Naive thymus-derived CD8-positive, alpha-beta T cell (primary cell): ENCODE data around the gene CSNK2A2. TPM values are rescaled to one million over a fixed set of nuclear protein-coding genes. Genes with fewer than 3 reads are reported as not detected.

ENCODE experiments used
- ATAC-seq, 2 donors: fragments of 150-1000 bp; cut with Tn5 transposase in 1 of 2; sonication (Bioruptor Pico), chemical (Tn5 transposase) in 1 of 2; 1 replicate in 1 of 2; 2 replicates in 1 of 2; pipeline ENCODE4 v1.10.0; 2021; ENCODE audit warnings: mild to moderate bottlenecking in 2 of 2, moderate library complexity in 2 of 2
- POLR2A ChIA-PET: fragments of 350-600 bp; sonication (Branson Sonifier 250); formaldehyde crosslinking; loops from one replicate; lab custom pipeline; 2021; ENCODE audit warnings: antibody characterized with exemption; lab: Charles Lee
- DNase-seq, 10 donors: peaks; one replicate each; pipeline versions ENCODE4 v3.0.0 to v3.0.0-alpha.2; 2020 to 2022
- H3K27ac Mint-ChIP-seq, 10 donors: one replicate each; pipeline ENCODE4 v1.8.0; 2020 to 2022; ENCODE audit warnings: mild to moderate bottlenecking in 10 of 10, mixed read lengths in 10 of 10, moderate library complexity in 4 of 10, inconsistent platforms in 1 of 10
- H3K27me3 Mint-ChIP-seq, 5 donors: one replicate each; pipeline ENCODE4 v1.8.0; 2021 to 2022; ENCODE audit warnings: mixed read lengths in 5 of 5
- H3K36me3 Mint-ChIP-seq, 3 donors: one replicate each; pipeline ENCODE4 v1.8.0; 2020 to 2022; ENCODE audit warnings: mixed read lengths in 3 of 3, mild to moderate bottlenecking in 2 of 3, inconsistent platforms in 1 of 3
- H3K4me1 Mint-ChIP-seq, 4 donors: one replicate each; pipeline ENCODE4 v1.8.0; 2021 to 2022; ENCODE audit warnings: mixed read lengths in 4 of 4
- H3K4me3 Mint-ChIP-seq, 10 donors: one replicate each; pipeline ENCODE4 v1.8.0; 2020 to 2022; ENCODE audit warnings: mild to moderate bottlenecking in 10 of 10, mixed read lengths in 10 of 10, moderate library complexity in 6 of 10, inconsistent platforms in 1 of 10
- H3K9me3 Mint-ChIP-seq, 9 donors: one replicate each; pipeline ENCODE4 v1.8.0; 2020 to 2022; ENCODE audit warnings: mixed read lengths in 9 of 9, mild to moderate bottlenecking in 3 of 9, inconsistent platforms in 1 of 9, moderate library complexity in 1 of 9
- polyA plus RNA-seq, 3 donors: library from polyadenylated mRNA; unstranded; fragments of 300-500 nt; fragmentation: Illumina TruSeq; gene quantifications; one replicate each; pipeline ENCODE4 v1.2.3, GENCODE V29; 2021
- total RNA-seq, 8 experiments: library from RNA in 2 of 8; stranded (reverse) in 2 of 8; gene quantifications; one replicate each; pipeline ENCODE4 v1.2.3 and lab custom pipeline; 2021 to 2026

CSNK2A2 gene
- total and polyA plus RNA-seq, 5 experiments from 2014 or later = 3.5 to 65.8 (median 12.5) TPM

- Mint-ChIP-seq H3K36me3 (peaks cover 0 to 20% (median 13%) of the 10 kb centered on the region in 3 donors), H3K4me3 (no peak overlapping the region), H3K4me1 (no peaks in the 10 kb centered on the region), H3K9me3 (peaks cover 0 to 35% (median 6%) of the 10 kb centered on the region in 9 donors), H3K27ac (no peak overlapping the region), H3K27me3 (peaks cover 13 to 29% (median 22%) of the 10 kb centered on the region in 5 donors)
- ATAC-seq = no peak
- no peak for DNase-seq
- POLR2A ChIA-PET = no interaction called here
These were observed 20.9 kb upstream of the CSNK2A2 start for GRCh38 chr16:58218786-58219185.

GRCh38 chr16:58217311-58217925 lies 19.5 kb upstream of the CSNK2A2 start:
- Mint-ChIP-seq H3K27ac (no peak overlapping the region), H3K27me3 (peaks cover 13 to 36% (median 27%) of the 10 kb centered on the region in 5 donors)
- no peak for DNase-seq

GRCh38 chr16:58212824-58213655 lies 15.1 kb upstream of the CSNK2A2 start:
- H3K9me3 Mint-ChIP-seq = peaks cover 0 to 21% (median 0%) of the 10 kb centered on the region in 9 donors
- peaks cover 0 to 1% (median 0%) of the 10 kb centered on the region in 4 donors for H3K4me1 Mint-ChIP-seq
- ATAC-seq (no peak), DNase-seq (no peak)
- peaks cover 0 to 14% (median 8%) of the 10 kb centered on the region in 3 donors for H3K36me3 Mint-ChIP-seq
- H3K4me3 Mint-ChIP-seq = no peak overlapping the region
- peaks cover 14 to 61% (median 43%) of the 10 kb centered on the region in 5 donors for H3K27me3 Mint-ChIP-seq
- POLR2A ChIA-PET = no interaction called here
- no peak overlapping the region for H3K27ac Mint-ChIP-seq

More at GRCh38 chr16:58217311-58217925, 19.5 kb upstream of the CSNK2A2 start:
- Mint-ChIP-seq H3K4me3 (no peak overlapping the region), H3K9me3 (peaks cover 0 to 35% (median 6%) of the 10 kb centered on the region in 9 donors), H3K4me1 (no peaks in the 10 kb centered on the region), H3K36me3 (peaks cover 0 to 20% (median 13%) of the 10 kb centered on the region in 3 donors)
- POLR2A ChIA-PET = no interaction called here
- ATAC-seq = no peak

- ATAC-seq (no peak), DNase-seq (no peak)
- Mint-ChIP-seq H3K4me3 (no peak overlapping the region), H3K4me1 (peaks cover 0 to 1% (median 0%) of the 10 kb centered on the region in 4 donors), H3K36me3 (peaks cover 0 to 6% (median 3%) of the 10 kb centered on the region in 3 donors), H3K9me3 (peaks cover 0 to 12% (median 0%) of the 10 kb centered on the region in 9 donors), H3K27ac (no peak overlapping the region), H3K27me3 (peaks cover 12 to 68% (median 34%) of the 10 kb centered on the region in 5 donors)
- POLR2A ChIA-PET = no interaction called here
These were observed 13.9 kb upstream of the CSNK2A2 start for GRCh38 chr16:58211846-58212245.

- no peak for ATAC-seq
- peaks cover 12 to 70% (median 31%) of the 10 kb centered on the region in 5 donors for H3K27me3 Mint-ChIP-seq
- POLR2A ChIA-PET = no interaction called here
These were observed 13.3 kb upstream of the CSNK2A2 start for GRCh38 chr16:58211245-58211644.

GRCh38 chr16:58205276-58206036 lies 7.5 kb upstream of the CSNK2A2 start:
- POLR2A ChIA-PET = no interaction called here
- Mint-ChIP-seq H3K9me3 (no peaks in the 10 kb centered on the region), H3K27me3 (peaks cover 2 to 32% (median 15%) of the 10 kb centered on the region in 5 donors), H3K27ac (no peak overlapping the region), H3K4me1 (peaks cover 0 to 1% (median 0%) of the 10 kb centered on the region in 4 donors), H3K4me3 (no peak overlapping the region), H3K36me3 (no peaks in the 10 kb centered on the region)
- DNase-seq = no peak
- no peak for ATAC-seq

More at GRCh38 chr16:58211245-58211644, 13.3 kb upstream of the CSNK2A2 start:
- Mint-ChIP-seq H3K9me3 (peaks cover 0 to 6% (median 0%) of the 10 kb centered on the region in 9 donors), H3K4me3 (no peak overlapping the region), H3K36me3 (peaks cover 0 to 3% (median 0%) of the 10 kb centered on the region in 3 donors), H3K27ac (no peak overlapping the region), H3K4me1 (peaks cover 0 to 1% (median 0%) of the 10 kb centered on the region in 4 donors)
- DNase-seq = no peak

GRCh38 chr16:58201163-58201562 lies 3.3 kb upstream of the CSNK2A2 start:
- H3K27me3 Mint-ChIP-seq = peaks cover 2 to 22% (median 19%) of the 10 kb centered on the region in 5 donors
- DNase-seq (no peak), ATAC-seq (no peak)
- H3K4me3 Mint-ChIP-seq = no peak overlapping the region
- H3K9me3 Mint-ChIP-seq = no peaks in the 10 kb centered on the region
- peaks cover 10 to 22% (median 16%) of the 10 kb centered on the region in 4 donors for H3K4me1 Mint-ChIP-seq
- H3K36me3 Mint-ChIP-seq = peaks cover 0 to 3% (median 0%) of the 10 kb centered on the region in 3 donors
- peak overlapping the region in 1 of 10 donors; percentile 43 for H3K27ac Mint-ChIP-seq
- POLR2A ChIA-PET = interaction anchor here (0.6 kb wide), 1 partner anchor 396 kb away, joined by 6 read pairs; no protein-coding TSS in a partner anchor

GRCh38 chr16:58200004-58200797 lies 2.3 kb upstream of the CSNK2A2 start:
- H3K36me3 Mint-ChIP-seq = peaks cover 0 to 13% (median 0%) of the 10 kb centered on the region in 3 donors
- H3K9me3 Mint-ChIP-seq = no peaks in the 10 kb centered on the region
- peaks cover 16 to 31% (median 25%) of the 10 kb centered on the region in 4 donors for H3K4me1 Mint-ChIP-seq
- POLR2A ChIA-PET = no interaction called here
- no peak overlapping the region for H3K27ac Mint-ChIP-seq
- no peak for ATAC-seq
- peaks cover 2 to 19% (median 17%) of the 10 kb centered on the region in 5 donors for H3K27me3 Mint-ChIP-seq
- H3K4me3 Mint-ChIP-seq = peak overlapping the region in 7 of 10 donors; percentile 9 to 87 (median 68)
- DNase-seq = no peak

- Mint-ChIP-seq H3K27me3 (peaks cover 2 to 19% (median 9%) of the 10 kb centered on the region in 5 donors), H3K36me3 (peaks cover 0 to 26% (median 3%) of the 10 kb centered on the region in 3 donors), H3K27ac (peak overlapping the region in 8 of 10 donors; percentile 17 to 86 (median 72)), H3K4me1 (peaks cover 16 to 37% (median 34%) of the 10 kb centered on the region in 4 donors), H3K4me3 (peak overlapping the region; percentile 69 to 89 (median 80)), H3K9me3 (no peaks in the 10 kb centered on the region)
- POLR2A ChIA-PET = interaction anchor here (1.2 kb wide), 1 partner anchor 70 kb away, joined by 3 read pairs; the partner anchor contains the start of gene CFAP20
- ATAC-seq (no peak), DNase-seq (no peak)
These were observed 1.0 kb upstream of the CSNK2A2 start for GRCh38 chr16:58198803-58199411.

GRCh38 chr16:58197314-58198012 lies 443 bp downstream of the CSNK2A2 start:
- ATAC-seq (peak in 1 of 2 donors; percentile 42), DNase-seq (peak in 2 of 10 donors; percentile 6 to 21)
- Mint-ChIP-seq H3K4me3 (peak overlapping the region; percentile 82 to 92 (median 86)), H3K9me3 (no peaks in the 10 kb centered on the region), H3K36me3 (peaks cover 0 to 40% (median 3%) of the 10 kb centered on the region in 3 donors), H3K27me3 (peaks cover 0 to 16% (median 8%) of the 10 kb centered on the region in 5 donors), H3K4me1 (peaks cover 18 to 48% (median 44%) of the 10 kb centered on the region in 4 donors), H3K27ac (peak overlapping the region; percentile 67 to 89 (median 80))
- POLR2A ChIA-PET = interaction anchor here (0.5 to 0.7 kb wide), 2 partner anchors 15 to 22 kb away, joined by 3 read pairs; no protein-coding TSS in a partner anchor
